ENCODE results near the gene FAM161A. TPM values are rescaled to one million over a fixed set of nuclear protein-coding genes. Genes with fewer than 3 reads are reported as not detected.
"Not testable (repeated sequence)": the region's sequence is repeated elsewhere in the genome, so short reads cannot be mapped to it uniquely, and the experiment has no call there.

The FAM161A gene, protein sequence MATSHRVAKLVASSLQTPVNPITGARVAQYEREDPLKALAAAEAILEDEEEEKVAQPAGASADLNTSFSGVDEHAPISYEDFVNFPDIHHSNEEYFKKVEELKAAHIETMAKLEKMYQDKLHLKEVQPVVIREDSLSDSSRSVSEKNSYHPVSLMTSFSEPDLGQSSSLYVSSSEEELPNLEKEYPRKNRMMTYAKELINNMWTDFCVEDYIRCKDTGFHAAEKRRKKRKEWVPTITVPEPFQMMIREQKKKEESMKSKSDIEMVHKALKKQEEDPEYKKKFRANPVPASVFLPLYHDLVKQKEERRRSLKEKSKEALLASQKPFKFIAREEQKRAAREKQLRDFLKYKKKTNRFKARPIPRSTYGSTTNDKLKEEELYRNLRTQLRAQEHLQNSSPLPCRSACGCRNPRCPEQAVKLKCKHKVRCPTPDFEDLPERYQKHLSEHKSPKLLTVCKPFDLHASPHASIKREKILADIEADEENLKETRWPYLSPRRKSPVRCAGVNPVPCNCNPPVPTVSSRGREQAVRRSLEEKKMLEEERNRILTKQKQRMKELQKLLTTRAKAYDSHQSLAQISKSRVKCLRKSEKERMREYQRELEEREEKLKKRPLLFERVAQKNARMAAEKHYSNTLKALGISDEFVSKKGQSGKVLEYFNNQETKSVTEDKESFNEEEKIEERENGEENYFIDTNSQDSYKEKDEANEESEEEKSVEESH
- 1 to 10 TPM; 1.8 to 1.9 TPM for total RNA-seq
- long read RNA-seq, donor 1 = 0 reads
- long read RNA-seq, donor 2, partial matches to known transcripts = 7 of 8 reads
- long read RNA-seq, donor 2, other reads (novel, unspliced or antisense) = 1 of 8 reads

DNA sequence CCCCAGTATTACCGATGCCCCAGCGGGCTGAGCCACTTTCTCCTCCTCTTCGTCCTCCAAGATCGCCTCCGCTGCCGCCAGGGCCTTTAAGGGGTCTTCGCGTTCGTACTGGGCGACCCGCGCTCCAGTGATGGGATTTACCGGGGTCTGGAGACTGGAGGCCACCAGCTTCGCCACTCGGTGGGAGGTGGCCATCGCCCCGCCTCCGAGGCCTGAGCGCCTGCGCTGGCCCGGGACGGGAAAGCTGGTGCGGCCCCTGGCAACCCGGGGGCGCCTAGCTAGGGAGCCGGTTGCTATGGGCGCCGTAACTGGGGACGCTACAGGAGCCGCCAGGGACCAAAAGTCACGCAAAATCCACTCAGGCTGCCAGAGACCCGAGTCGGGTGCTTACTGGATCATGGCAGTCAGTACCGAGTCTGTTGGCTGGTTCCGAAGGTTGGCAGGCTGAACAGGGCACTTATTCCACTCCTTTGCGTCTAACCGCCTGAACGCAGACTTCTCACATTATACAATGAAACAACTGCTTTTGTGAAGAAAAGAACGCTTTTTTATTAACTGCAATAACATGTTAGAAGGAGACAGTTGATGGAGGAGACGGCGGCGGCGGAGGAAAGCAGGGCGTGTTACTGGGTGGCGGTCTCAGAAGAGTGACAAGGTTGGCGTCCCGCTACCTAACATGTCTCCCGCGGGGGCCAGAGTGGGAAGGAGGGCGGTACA, at the start of gene FAM161A:
TSS of gene FAM161A (minus strand) at position 214 of the 717 bp plus-strand sequence. CDS start at position 195, 19 bp downstream.
- intact Hi-C loops (cut with DNase I) = no loop called here
- peak; percentile 96 for DNase-seq (ENCODE audit: low spot score)

DNA sequence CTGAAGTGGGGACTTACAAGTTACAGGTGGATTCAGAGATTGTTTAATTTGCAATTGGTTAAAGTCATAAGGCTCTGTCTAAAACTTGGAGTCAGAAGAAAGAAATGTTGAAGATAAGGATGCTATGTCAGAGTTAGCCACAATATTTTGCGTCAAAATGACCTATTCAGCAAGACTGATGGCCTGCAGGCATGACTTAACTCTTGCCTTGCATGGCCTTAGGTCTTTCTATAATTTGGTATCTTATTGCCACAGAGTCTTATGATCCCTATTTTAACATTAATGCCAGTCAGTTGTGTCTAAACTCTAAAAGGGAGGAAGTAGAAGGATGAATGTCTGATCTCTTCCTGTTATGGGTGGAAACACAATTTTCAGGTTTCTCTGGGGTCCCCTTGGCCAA, 46.4 kb upstream of the FAM161A start:
- intact Hi-C loops (cut with DNase I) = no loop called here
- no peak for DNase-seq (ENCODE audit: low spot score)

DNA sequence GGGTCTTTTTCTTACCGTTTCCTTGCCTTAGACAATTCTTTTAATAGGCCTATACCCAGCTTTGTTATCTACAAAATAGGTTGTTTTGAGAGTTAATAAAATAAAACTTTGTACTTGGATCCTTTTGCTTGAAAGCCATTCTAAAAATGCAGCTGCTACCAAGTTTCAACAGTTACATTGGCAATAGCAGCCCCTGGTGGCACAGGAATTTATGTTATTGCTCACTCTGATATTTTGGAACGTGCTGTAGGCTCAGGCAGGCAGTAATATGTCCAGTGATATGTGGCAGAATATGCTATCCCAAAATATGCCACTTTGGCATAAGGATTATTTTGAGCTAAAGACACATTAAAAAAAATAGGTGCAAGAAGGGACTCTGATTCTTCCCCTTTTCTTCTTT, 45.0 kb upstream of the FAM161A start:
- intact Hi-C loops (cut with DNase I) = no loop called here
- DNase-seq (ENCODE audit: low spot score) = no peak

DNA sequence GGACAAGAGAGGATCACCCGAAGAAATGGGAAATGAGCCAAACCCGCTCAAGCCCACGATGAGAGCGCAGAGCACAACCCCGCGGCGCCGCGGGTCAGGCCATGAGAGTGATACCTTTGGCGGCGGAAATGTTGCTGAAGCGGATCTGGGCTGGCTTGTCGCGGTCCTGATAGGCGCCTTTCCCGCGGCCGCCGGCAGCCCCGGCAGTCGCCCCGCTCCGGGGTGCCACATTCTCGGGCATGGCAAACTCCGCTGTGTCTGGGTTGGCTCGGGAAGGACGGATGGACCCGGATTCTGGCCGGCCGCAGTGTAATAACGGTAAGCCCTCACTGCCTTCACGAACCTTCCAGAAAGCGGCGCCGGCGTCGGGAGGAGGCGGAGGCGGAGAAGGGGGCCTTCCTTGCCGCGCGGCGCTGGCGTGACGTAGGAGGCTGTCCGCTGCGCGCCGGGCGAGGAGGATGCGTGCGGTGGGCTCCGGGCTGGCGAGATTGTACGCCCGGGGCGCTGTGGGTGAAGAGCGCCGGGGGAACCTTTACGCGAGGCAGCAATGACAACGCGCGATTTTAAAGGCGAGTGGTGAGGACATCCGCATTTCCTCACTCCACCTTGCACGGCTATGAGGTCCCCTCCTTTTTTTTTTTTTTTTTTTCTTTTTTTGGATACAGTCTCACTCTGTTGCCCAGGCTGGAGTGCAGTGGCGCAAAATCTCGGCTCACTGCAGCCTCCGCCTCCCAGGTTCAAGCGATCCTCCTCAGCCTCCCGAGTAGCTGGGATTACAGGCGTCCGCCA, 34.6 kb upstream of the FAM161A start, which contains the start of gene CCT4:
TSS of gene CCT4 (minus strand) at position 390 of the 789 bp plus-strand sequence. CDS start at position 241, 149 bp downstream.
- DNase-seq (ENCODE audit: low spot score) = peak; percentile 96
- intact Hi-C loops (cut with DNase I) = no loop called here

DNA sequence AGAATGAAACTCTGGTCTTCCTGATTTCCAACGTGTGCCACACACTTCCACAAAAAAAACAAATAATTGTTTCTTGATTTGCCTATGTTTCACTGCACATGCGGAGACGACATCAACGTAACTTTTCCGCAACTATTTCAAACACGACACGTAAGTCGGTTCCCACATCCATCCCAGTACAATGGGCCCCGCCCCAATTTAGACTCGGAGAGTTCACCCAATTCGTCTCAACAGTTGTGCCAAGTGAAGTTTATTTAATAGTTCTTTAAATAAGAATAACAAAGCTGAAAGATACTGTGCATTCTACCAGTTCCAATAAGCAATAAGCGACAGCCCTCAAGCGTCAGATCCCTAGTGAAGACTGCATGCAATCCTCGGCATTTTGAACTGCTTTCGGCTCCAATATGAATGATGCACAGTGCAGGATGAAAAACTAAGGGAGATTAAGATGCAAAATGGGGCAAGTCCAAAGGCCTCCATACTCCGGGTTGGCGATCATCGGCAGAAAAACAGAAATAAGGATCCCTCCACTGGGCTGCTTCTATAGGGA, 33.9 kb upstream of the FAM161A start:
- intact Hi-C loops (cut with DNase I) = no loop called here
- no peak for DNase-seq (ENCODE audit: low spot score)

DNA sequence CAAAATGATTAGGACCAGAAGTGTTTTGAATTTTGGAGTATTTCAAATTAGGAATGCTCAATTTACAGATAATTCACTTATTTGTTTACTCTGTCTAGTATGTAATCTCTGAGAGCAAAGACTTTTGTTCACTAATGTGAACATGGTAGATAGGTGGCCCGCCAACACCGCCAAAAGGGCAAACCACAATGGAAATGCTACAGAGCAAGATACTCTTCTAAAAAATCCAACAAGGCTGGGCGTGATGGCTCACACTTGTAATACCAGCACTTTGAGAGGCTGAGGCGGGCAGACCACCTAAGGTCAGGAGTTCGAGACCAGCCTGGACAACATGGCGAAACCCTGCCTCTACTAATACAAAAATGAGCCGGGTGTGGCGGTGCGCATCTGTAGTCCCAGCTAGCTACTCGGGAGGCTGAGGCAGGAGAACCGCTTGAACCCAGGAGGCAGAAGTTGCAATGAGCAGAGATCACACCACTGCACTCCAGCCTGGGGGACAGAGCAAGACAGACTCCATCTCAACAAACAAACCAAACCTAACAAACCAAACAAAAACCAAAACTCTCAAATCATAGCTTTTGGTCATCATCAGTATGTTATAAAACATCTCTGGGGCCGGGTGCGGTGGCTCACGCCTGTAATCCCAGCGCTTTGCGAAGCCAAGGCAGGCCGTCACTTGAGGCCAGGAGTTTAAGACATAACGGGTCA, 32.2 kb upstream of the FAM161A start:
- no peak for DNase-seq (ENCODE audit: low spot score)
- intact Hi-C loops (cut with DNase I) = no loop called here

DNA sequence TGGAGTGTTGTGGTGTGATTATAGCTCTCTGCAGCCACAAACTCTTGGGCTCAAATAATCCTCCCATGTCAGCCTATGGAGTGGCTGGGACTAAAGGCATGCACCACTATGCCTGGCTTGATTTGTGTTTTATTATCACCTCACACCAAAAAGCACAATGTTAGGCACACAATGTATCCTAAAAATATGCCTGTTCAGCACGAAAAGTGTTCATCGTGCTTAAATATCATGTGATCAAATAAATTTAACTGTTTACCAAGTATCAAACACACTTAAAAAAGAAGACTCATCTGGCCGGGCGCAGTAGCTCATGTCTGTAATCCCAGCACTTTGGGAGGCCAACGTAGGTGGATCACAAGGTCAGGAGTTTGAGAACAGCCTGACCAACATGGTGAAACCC, 29.0 kb upstream of the FAM161A start:
- intact Hi-C loops (cut with DNase I) = no loop called here
- DNase-seq (ENCODE audit: low spot score) = no peak

DNA sequence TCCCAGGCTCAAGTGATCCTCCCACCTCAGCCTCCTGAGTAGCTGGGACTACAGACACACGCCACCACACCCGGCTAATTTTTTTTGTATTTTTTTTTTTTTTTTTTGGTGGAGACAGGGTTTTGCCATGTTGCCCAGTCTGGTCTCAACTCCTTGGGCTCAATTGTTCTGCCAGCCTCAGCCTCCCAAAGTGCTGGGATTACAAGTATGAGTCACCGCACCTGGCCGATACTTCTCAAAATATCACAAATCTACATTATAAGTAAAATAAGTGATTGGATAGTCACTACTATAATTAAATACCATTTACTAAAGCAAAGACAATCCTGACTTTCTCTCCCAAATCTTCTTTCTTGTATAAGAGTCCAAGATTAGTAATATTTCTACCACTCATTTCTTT, 25.5 kb upstream of the FAM161A start:
- DNase-seq (ENCODE audit: low spot score); intact Hi-C loops (cut with DNase I): not testable (repeated sequence)

DNA sequence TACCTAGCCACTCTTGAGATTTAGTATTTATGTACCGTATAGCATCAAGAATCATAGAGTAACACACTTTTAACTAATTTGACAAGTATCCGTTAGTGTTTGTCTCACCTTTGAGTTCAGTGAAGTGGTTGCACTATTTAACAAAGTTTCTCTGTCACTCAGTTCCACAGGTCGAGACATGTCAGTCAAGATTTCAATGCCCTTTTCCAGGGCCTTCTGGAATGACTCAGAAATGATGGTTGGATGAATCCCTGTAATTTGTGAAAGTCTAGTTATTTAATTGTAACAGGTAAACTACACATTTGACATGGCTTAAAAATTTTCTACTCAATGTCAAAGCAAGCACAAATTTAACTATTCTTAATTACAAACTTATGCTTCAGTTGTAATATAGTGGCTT, 24.9 kb upstream of the FAM161A start:
- DNase-seq (ENCODE audit: low spot score) = no peak
- intact Hi-C loops (cut with DNase I) = no loop called here

DNA sequence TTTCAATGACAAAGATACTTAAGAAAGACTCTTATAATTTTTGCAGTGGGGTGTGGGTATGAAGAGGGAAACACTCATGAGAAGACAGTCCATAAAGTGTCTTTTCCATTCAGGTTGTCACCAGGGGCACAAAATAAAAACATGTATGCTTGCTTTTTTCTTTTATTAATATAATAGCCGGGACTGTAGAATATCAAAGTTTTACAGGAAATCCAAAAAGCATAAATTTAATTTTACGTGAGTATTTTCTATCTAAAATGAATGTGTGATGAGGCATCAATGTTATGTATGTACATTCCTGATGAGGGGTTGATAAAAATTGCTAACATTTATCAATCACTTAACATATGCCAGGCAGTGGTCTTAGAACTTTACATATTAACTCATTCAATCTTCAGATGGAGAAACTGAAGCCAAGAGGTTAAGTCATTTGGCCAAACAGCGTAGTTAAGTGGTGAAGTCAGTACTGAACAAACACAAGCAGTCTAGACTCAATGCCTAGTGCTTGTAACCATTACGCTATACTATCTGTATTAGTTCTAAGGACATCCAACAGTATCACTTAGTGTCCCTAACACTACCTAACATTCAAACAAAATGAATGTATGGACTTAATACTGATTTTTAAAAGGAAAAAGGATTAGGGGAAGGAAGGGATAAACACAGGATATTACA, 23.8 kb upstream of the FAM161A start:
- no peak for DNase-seq (ENCODE audit: low spot score)
- intact Hi-C loops (cut with DNase I) = no loop called here

DNA sequence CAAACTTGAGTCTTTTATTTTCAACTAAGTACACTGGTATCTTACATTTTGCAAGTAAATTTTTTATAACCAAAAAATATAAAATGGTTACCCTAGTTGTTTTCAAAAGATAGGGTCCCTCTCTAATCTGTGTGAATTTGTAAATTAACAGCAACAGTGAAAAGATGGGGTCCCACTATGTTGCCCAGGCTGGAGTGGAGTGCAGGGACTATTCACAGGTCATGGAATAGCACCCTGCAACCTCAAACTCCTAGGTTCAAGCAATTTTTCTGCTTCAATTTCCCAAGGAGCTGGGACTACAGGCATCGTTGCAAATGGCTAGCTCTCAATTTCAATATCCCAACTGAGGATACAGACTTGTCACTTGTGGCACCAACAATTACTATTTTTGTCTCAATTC, 22.5 kb upstream of the FAM161A start:
- intact Hi-C loops (cut with DNase I) = no loop called here
- no peak for DNase-seq (ENCODE audit: low spot score)

DNA sequence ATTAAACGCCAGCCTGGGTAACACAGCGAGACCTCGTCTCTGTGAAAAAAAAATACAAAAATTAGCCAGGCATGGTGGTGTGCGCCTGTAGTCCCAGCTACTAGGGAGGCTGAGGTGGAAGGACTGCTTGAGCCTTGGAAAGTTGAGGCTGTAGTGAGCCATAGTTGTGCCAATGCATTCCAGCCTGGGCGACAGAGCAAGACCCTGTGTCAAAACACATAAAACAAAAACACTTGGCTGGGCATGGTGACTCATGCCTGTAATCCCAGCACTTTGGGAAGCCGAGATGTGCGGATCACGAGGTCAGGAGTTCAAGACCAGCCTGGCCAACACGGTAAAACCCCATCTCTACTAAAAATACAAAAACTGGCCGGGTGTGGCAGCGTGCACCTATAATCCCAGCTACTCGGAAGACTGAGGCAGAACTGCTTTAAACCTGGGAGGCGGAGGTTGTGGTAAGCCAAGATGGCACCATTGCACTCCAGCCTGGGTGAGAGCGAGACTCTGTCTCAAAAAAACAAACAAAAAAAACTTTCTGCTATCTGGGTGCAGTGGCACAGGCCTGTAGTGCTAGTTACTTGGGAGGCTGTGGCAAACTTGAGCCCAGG, 12.7 kb upstream of the FAM161A start:
- DNase-seq (ENCODE audit: low spot score); intact Hi-C loops (cut with DNase I): not testable (repeated sequence)

DNA sequence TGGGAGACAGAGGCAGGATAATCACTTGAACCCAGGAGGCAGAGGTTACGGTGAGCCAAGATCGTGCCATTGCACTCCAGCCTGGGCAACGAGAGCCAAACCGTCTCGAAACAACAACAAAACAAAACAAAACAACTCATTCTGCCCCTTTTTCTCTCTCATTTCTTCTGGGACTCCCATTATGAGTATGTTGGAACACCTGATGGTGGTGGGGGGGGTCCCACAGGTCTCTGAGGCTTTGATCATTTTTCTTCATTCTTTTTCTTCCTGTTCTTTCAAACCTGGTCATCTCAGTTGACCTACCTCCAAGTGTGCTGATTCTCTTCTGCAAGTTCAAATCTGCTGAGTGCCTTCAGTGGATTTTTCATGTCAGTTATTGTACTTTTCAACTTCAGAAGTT, 8.2 kb upstream of the FAM161A start:
- intact Hi-C loops (cut with DNase I) = no loop called here
- DNase-seq (ENCODE audit: low spot score) = no peak

DNA sequence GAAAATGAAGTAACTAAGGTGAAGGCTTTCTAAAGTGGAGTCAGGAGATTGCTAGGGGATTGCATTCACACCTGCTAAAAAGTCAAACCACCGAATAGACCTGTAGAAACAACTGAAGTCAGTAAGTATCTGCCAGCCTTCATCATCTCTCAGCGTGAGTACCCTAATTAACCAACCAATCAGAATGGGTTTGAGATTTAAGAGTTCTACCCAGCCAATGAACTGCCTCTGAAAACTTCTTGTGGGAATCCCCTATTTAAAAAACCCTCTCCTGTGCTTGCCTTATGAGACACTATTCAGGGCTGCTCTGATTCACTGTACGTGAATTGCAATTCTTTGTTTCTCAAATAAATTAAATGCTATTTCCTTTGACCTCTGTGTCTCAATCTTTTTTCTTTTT, 3.4 kb upstream of the FAM161A start:
- DNase-seq (ENCODE audit: low spot score) = no peak
- intact Hi-C loops (cut with DNase I) = no loop called here

DNA sequence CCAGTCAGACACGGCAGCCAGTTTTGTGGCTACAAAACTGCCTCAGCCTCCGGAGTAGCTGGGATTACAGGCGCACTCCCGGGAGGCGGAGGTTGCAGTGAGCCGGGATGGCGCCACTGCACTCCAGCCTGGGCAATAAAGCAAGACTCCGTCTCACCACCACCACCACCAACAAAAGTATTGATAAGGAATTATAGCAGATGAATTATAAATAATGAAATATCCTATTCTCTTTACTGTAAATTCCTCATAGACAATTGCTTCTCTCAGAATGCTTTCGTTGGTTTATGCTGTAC, 1.4 kb upstream of the FAM161A start:
- intact Hi-C loops (cut with DNase I) = no loop called here
- DNase-seq (ENCODE audit: low spot score) = no peak

DNA sequence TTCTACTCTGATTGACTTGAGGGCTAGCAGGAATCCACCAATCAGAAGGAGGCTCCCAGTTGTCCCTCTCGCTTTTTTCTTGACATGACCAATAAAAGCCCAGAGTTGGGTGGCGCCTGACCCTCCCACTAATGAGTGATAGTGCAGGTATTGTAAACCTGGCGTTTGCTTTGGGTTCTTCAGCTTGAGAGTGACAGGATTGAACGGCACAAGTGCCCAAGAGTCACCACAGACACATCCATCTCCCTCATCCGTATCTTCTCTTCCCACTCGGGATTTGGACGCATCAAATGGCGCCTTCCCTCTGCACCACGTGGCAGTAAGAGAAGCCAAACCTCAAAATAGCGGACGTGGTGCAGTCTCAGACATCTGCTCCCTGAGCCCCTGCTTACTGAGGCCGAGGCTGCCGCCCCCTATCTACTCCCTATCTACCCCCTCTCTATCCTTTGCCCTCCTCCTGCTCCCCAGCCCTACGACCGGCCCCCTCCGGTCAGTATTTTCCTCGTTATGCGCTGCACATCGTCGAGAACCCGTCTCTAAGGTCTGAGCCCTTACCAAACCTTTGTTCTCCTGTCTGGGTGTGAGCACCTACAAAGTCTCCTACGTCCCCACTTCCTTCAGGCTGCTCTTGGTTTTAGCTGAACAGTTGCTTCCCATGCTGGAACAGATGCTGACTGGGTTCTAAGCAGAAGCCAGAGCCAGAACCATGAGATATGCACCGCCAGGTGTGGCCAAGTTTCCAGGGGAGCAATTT, 881 bp upstream of the FAM161A start:
- intact Hi-C loops (cut with DNase I) = no loop called here
- no peak for DNase-seq (ENCODE audit: low spot score)
